Tibial nerve (tissue), 4 donors: ENCODE results near the gene SLC5A3.

Source experiments
- CTCF ChIP-seq, 5 experiments: fragments of 200-600 bp in 3 of 5; fragments of 450-650 bp in 2 of 5; sonication (generic) in 3 of 5; IDR thresholded peaks; one replicate each; pipeline ENCODE4 v1.5.1; 2016 to 2019; ENCODE audit warnings: antibody characterized with exemption in 5 of 5, mild to moderate bottlenecking in 3 of 5, moderate library complexity in 2 of 5
- EP300 ChIP-seq, 2 donors: sonication (generic); formaldehyde crosslinking; IDR thresholded peaks; one replicate each; pipeline ENCODE4 v1.6.1; 2017; ENCODE audit warnings: antibody characterized with exemption in 2 of 2, mild to moderate bottlenecking in 1 of 2
- POLR2A ChIP-seq, 2 donors: fragments of 450-650 bp; IDR thresholded peaks; one replicate each; pipeline ENCODE4 v1.6.1; 2017; ENCODE audit warnings: antibody characterized with exemption in 2 of 2, mild to moderate bottlenecking in 2 of 2, moderate library complexity in 2 of 2

GRCh38 chr21:34077888-34078287 lies 4.5 kb downstream of the SLC5A3 start:
- TF ChIP-seq CTCF (IDR thresholded peaks at IDR 0.05) (no peak), POLR2A (IDR thresholded peaks at IDR 0.05) (no peak), EP300 (IDR thresholded peaks at IDR 0.05) (no peak)
